ENCODE results near the gene VPS37C. TPM values are rescaled to one million over a fixed set of nuclear protein-coding genes. Genes with fewer than 3 reads are reported as not detected.

VPS37C gene
- total RNA-seq, 1 donor from 2014 or later = 19.6 TPM

DNA sequence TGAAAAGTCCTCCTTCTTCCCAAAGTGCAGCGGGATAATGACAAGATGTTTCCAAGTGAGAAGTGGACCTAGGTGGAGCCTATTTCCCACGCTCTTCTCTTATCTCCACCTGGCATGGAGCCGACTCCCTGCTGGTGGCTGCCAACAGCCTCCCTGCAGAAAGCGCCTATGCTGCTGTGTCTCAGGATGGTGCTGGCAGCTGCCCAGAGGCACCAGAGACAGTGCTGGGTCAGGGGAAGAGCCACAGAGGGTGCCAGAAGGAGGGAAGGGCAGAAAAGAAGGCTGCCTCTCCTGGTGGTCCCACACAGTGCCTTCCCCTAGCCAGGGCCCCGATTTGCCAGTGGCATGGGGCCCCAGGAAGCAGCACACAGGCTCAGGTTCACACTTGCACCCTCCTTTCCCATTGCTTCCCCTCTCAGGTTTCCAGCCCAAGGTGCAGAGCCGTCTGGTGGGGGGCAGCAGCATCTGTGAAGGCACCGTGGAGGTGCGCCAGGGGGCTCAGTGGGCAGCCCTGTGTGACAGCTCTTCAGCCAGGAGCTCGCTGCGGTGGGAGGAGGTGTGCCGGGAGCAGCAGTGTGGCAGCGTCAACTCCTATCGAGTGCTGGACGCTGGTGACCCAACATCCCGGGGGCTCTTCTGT, 39.9 kb downstream of the VPS37C start:
- TF ChIP-seq, protein P1, sequence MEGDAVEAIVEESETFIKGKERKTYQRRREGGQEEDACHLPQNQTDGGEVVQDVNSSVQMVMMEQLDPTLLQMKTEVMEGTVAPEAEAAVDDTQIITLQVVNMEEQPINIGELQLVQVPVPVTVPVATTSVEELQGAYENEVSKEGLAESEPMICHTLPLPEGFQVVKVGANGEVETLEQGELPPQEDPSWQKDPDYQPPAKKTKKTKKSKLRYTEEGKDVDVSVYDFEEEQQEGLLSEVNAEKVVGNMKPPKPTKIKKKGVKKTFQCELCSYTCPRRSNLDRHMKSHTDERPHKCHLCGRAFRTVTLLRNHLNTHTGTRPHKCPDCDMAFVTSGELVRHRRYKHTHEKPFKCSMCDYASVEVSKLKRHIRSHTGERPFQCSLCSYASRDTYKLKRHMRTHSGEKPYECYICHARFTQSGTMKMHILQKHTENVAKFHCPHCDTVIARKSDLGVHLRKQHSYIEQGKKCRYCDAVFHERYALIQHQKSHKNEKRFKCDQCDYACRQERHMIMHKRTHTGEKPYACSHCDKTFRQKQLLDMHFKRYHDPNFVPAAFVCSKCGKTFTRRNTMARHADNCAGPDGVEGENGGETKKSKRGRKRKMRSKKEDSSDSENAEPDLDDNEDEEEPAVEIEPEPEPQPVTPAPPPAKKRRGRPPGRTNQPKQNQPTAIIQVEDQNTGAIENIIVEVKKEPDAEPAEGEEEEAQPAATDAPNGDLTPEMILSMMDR (IDR thresholded peaks at IDR 0.05) = no peak
- H3K27me3 Mint-ChIP-seq (ENCODE audit: low read depth) = peaks cover 2% of the 10 kb centered on the region
- no peak overlapping the region for H3K27ac Mint-ChIP-seq (ENCODE audit: unreplicated experiment)
- DNase-seq (ENCODE audit: low spot score) = peak; percentile 73
- H3K4me3 Mint-ChIP-seq (ENCODE audit: unreplicated experiment) = no peak overlapping the region
- no peaks in the 10 kb centered on the region for H3K36me3 Mint-ChIP-seq (ENCODE audit: low read depth)
- H3K4me1 Mint-ChIP-seq (ENCODE audit: low read depth) = no peaks in the 10 kb centered on the region
- H3K9me3 Mint-ChIP-seq (ENCODE audit: low read depth) = no peaks in the 10 kb centered on the region

DNA sequence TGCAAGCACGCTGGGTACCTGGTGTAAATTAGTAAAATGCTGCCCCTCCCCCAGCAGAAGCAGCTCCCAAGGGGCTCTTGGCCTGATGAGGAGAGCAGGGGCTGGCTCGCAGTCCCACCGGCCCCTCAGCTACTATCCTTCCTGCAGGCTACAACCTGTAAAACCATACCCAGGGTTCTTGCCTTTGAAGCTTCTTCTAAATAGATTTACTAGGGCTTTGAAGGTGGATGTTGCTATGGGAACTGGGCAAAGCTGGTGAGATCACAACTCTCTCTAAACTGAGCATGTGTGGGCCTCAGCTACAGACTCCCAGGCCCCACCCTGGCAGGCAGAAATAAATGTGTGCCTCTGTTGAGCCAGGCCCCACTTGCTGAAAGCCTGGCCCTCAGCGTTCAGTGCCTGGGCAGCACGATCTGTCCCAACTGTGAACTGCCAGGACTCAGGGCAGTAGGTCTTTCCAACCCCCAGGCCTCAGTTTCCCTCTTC, 40.5 kb downstream of the VPS37C start:
- H3K4me3 Mint-ChIP-seq (ENCODE audit: unreplicated experiment) = no peak overlapping the region
- no peaks in the 10 kb centered on the region for H3K4me1 Mint-ChIP-seq (ENCODE audit: low read depth)
- H3K36me3 Mint-ChIP-seq (ENCODE audit: low read depth) = no peaks in the 10 kb centered on the region
- H3K27me3 Mint-ChIP-seq (ENCODE audit: low read depth) = peaks cover 2% of the 10 kb centered on the region
- DNase-seq (ENCODE audit: low spot score) = peak; percentile 40
- TF ChIP-seq, protein P1 (IDR thresholded peaks at IDR 0.05) = no peak
- no peaks in the 10 kb centered on the region for H3K9me3 Mint-ChIP-seq (ENCODE audit: low read depth)
- H3K27ac Mint-ChIP-seq (ENCODE audit: unreplicated experiment) = no peak overlapping the region

DNA sequence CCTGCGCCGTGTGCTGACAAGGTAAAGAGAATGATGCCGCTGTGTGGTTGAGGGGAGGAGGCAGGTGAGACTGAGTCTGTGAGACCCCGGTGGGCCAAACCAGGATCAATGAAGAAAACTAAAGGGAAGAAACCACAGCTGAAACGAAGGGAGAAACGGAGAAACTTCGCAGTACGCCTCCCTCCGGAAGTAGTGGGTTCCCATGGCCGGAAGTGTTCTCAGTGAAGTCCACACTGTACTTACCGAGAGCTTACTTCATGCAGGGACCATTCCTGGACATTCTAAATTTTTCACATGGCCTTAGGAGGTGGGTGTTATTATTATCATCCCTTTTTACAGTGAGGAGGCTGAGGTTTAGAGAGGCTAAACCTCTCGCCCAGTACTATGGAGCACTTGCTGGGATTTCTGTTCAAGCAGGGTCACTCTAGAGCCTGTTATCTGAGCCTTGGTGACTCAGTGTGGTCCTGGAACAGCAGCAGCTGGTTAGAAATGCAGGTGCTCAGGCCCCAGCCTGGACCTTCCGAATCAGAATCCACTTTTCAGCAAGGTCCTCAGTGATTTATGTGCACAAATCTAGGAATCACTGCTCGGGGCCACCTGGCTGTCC, 41.0 kb downstream of the VPS37C start:
- TF ChIP-seq, protein P1 (IDR thresholded peaks at IDR 0.05) = no peak
- DNase-seq (ENCODE audit: low spot score) = no peak
- H3K9me3 Mint-ChIP-seq (ENCODE audit: low read depth) = no peaks in the 10 kb centered on the region
- H3K27me3 Mint-ChIP-seq (ENCODE audit: low read depth) = peaks cover 2% of the 10 kb centered on the region
- H3K36me3 Mint-ChIP-seq (ENCODE audit: low read depth) = no peaks in the 10 kb centered on the region
- H3K27ac Mint-ChIP-seq (ENCODE audit: unreplicated experiment) = no peak overlapping the region
- H3K4me3 Mint-ChIP-seq (ENCODE audit: unreplicated experiment) = no peak overlapping the region
- no peaks in the 10 kb centered on the region for H3K4me1 Mint-ChIP-seq (ENCODE audit: low read depth)

DNA sequence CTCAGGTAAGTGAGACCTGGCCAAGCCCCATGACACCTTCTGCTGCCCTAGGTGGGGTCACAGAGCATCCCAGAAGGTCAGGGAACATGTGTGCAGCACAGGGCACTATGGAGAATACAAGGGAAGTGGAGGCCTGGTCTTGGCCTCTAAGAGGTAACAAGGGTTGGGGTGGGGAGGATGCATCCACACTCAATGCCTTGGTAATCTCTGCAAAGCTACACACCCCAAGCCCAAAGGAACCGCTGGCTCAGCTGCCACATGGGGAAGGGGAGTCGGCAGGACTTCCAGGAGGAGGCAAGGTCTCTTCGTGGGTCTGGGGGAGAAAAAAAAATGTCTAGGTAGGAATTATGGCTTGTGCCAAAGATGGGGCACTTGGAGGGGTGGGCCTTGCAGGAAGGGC, 41.7 kb downstream of the VPS37C start:
- DNase-seq (ENCODE audit: low spot score) = peak; percentile 54
- H3K27me3 Mint-ChIP-seq (ENCODE audit: low read depth) = peaks cover 2% of the 10 kb centered on the region
- TF ChIP-seq, protein P1 (IDR thresholded peaks at IDR 0.05) = no peak
- no peaks in the 10 kb centered on the region for H3K4me1 Mint-ChIP-seq (ENCODE audit: low read depth)
- no peaks in the 10 kb centered on the region for H3K36me3 Mint-ChIP-seq (ENCODE audit: low read depth)
- no peaks in the 10 kb centered on the region for H3K9me3 Mint-ChIP-seq (ENCODE audit: low read depth)
- no peak overlapping the region for H3K27ac Mint-ChIP-seq (ENCODE audit: unreplicated experiment)
- H3K4me3 Mint-ChIP-seq (ENCODE audit: unreplicated experiment) = no peak overlapping the region

DNA sequence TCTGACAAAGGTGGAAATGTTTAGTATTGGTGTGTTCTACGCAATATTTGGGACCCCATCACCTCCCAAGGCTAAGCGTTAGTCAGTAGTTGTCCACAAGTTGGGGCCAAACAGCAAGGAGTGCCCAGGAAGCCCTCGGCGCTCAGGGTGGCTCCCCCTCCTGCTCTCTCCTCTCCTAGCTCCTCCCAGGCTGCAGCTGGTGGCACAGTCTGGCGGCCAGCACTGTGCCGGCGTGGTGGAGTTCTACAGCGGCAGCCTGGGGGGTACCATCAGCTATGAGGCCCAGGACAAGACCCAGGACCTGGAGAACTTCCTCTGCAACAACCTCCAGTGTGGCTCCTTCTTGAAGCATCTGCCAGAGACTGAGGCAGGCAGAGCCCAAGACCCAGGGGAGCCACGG, 42.2 kb downstream of the VPS37C start:
- no peak overlapping the region for H3K4me3 Mint-ChIP-seq (ENCODE audit: unreplicated experiment)
- no peaks in the 10 kb centered on the region for H3K9me3 Mint-ChIP-seq (ENCODE audit: low read depth)
- no peaks in the 10 kb centered on the region for H3K4me1 Mint-ChIP-seq (ENCODE audit: low read depth)
- peak; percentile 82 for DNase-seq (ENCODE audit: low spot score)
- peaks cover 2% of the 10 kb centered on the region for H3K27me3 Mint-ChIP-seq (ENCODE audit: low read depth)
- TF ChIP-seq, protein P1 (IDR thresholded peaks at IDR 0.05) = no peak
- H3K27ac Mint-ChIP-seq (ENCODE audit: unreplicated experiment) = no peak overlapping the region
- H3K36me3 Mint-ChIP-seq (ENCODE audit: low read depth) = no peaks in the 10 kb centered on the region

Data from chondrocyte (in vitro differentiated cells).